Omental fat pad (tissue), 4 donors: Measurements from ENCODE around the gene PPP4R3B. TPM values are rescaled to one million over a fixed set of nuclear protein-coding genes. Genes with fewer than 3 reads are reported as not detected.

Experiments
- ATAC-seq: fragments of 150-250 bp; one replicate; pipeline ENCODE4 v1.9.1; 2016; ENCODE audit warnings: mild to moderate bottlenecking, moderate library complexity; ENCODE audit not compliant: low FRiP score
- DNase-seq: peaks from one replicate; pipeline ENCODE4 v3.0.0-alpha.2; 2019; ENCODE audit warnings: low spot score
- total RNA-seq, 4 donors: library from RNA; depleted of rRNA; stranded (reverse); fragments of >200 nt; gene quantifications; one replicate each; pipeline ENCODE4 v1.1.0, GENCODE V29; 2016
- TF ChIP-seq, protein P1 (sequence below), 3 donors: fragments of 450-650 bp; IDR thresholded peaks; one replicate each; pipeline ENCODE4 v1.5.1; 2016 to 2017; ENCODE audit warnings: antibody characterized with exemption in 3 of 3, mild to moderate bottlenecking in 3 of 3, moderate library complexity in 2 of 3

PPP4R3B gene
- total RNA-seq, 4 donors from 2014 or later, result 51.3 to 97.6 (median 61.1) TPM

DNA sequence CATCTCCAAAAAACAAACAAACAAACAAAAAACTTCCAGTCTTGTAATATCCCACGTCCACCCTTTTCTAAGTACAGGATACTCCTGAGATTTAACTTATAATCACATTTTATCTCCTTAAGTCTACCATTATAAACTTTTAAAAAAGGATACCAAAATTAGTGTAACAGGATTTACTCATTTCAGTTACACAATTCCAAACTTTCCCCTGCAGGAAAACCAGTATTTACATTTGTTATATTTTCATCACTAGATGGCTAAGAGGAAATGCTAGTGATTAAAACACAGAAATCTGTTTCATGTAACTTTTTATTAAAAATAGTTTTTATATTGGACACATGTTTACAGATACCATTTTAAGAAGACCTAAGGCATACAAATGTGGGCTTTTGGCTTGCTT lies 70.4 kb downstream of the PPP4R3B start:
- no peak for DNase-seq
- ATAC-seq, result no peak
- TF ChIP-seq, protein P1, sequence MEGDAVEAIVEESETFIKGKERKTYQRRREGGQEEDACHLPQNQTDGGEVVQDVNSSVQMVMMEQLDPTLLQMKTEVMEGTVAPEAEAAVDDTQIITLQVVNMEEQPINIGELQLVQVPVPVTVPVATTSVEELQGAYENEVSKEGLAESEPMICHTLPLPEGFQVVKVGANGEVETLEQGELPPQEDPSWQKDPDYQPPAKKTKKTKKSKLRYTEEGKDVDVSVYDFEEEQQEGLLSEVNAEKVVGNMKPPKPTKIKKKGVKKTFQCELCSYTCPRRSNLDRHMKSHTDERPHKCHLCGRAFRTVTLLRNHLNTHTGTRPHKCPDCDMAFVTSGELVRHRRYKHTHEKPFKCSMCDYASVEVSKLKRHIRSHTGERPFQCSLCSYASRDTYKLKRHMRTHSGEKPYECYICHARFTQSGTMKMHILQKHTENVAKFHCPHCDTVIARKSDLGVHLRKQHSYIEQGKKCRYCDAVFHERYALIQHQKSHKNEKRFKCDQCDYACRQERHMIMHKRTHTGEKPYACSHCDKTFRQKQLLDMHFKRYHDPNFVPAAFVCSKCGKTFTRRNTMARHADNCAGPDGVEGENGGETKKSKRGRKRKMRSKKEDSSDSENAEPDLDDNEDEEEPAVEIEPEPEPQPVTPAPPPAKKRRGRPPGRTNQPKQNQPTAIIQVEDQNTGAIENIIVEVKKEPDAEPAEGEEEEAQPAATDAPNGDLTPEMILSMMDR (IDR thresholded peaks at IDR 0.05), result no peak

GRCh38 chr2:55530539-55531081 lies 86.8 kb downstream of the PPP4R3B start:
- ATAC-seq, result no peak
- no peak for DNase-seq
- TF ChIP-seq, protein P1 (IDR thresholded peaks at IDR 0.05), result no peak

DNA sequence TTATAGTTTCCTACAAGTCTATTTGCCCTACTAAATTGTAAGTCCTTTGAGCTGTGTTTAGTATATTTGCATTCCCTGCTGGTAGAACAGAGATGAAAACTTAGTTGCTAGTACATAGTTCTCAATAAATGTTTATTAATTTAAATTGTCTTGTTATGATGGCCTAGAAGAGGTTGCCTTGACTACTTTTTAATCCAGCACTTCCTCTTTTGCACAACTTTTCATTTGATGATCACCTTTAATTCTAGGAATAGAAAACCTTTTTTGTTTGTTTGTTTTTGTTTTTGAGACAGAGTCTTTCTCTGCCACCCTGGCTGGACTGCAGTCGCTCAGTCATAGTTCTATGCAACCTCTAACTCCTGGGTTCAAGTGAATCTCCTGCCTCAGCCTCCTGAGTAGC lies 91.2 kb downstream of the PPP4R3B start:
- DNase-seq (no peak), ATAC-seq (no peak)
- TF ChIP-seq, protein P1 (IDR thresholded peaks at IDR 0.05), result no peak

GRCh38 chr2:55524884-55525437 lies 92.5 kb downstream of the PPP4R3B start:
- TF ChIP-seq, protein P1 (IDR thresholded peaks at IDR 0.05), result no peak
- no peak for ATAC-seq
- DNase-seq, result no peak

- DNase-seq (no peak), ATAC-seq (peak; percentile 45)
- TF ChIP-seq, protein P1 (IDR thresholded peaks at IDR 0.05), result no peak
Observed at GRCh38 chr2:55519938-55520885, 97.2 kb downstream of the PPP4R3B start.

- TF ChIP-seq, protein P1 (IDR thresholded peaks at IDR 0.05), result no peak
- ATAC-seq (no peak), DNase-seq (no peak)
Observed at GRCh38 chr2:55518841-55519165, 98.6 kb downstream of the PPP4R3B start.
